Left kidney (tissue), 2 donors: Measurements from ENCODE around the gene ECM1. TPM values are rescaled to one million over a fixed set of nuclear protein-coding genes. Genes with fewer than 3 reads are reported as not detected.

Source experiments
- DNase-seq: peaks from one replicate; pipeline ENCODE4 v3.0.0-alpha.2; 2013
- polyA plus RNA-seq: library from polyadenylated mRNA; unstranded; fragments of 120-200 nt; gene quantifications from one replicate; pipeline ENCODE4 v1.2.1, GENCODE V29; 2013; ENCODE audit not compliant: insufficient read length

The ECM1 gene
- polyA plus RNA-seq, 1 donor: 11.9 TPM

- DNase-seq: no peak
Observed at GRCh38 chr1:150543500-150544143, 35.7 kb downstream of the ECM1 start.

GRCh38 chr1:150544204-150544603, 36.3 kb downstream of the ECM1 start:
- DNase-seq: no peak

GRCh38 chr1:150545486-150546032, 37.6 kb downstream of the ECM1 start:
- no peak for DNase-seq

GRCh38 chr1:150546294-150546937, 38.5 kb downstream of the ECM1 start:
- no peak for DNase-seq

GRCh38 chr1:150548324-150548631, 40.4 kb downstream of the ECM1 start:
- DNase-seq: no peak

- DNase-seq: peak; percentile 50
Observed at GRCh38 chr1:150548632-150549495, 41.0 kb downstream of the ECM1 start, which contains the start of gene ADAMTSL4. Gene ADAMTSL4, plus strand, starts transcription at chr1:150549408. Its CDS starts 2,881 bp downstream, at chr1:150552289.

- DNase-seq: no peak
Observed at GRCh38 chr1:150549496-150550221, 41.8 kb downstream of the ECM1 start.

- DNase-seq: no peak
Observed at GRCh38 chr1:150550222-150551050, 42.5 kb downstream of the ECM1 start.

- no peak for DNase-seq
Observed at GRCh38 chr1:150551051-150551783, 43.3 kb downstream of the ECM1 start.

GRCh38 chr1:150551784-150552127, 43.8 kb downstream of the ECM1 start:
- DNase-seq: no peak

GRCh38 chr1:150552128-150552910, 44.4 kb downstream of the ECM1 start:
- peak; percentile 54 for DNase-seq

- no peak for DNase-seq
Observed at GRCh38 chr1:150552911-150553289, 45.0 kb downstream of the ECM1 start.

GRCh38 chr1:150553392-150554085, 45.6 kb downstream of the ECM1 start:
- DNase-seq: no peak

- no peak for DNase-seq
Observed at GRCh38 chr1:150554086-150554452, 46.2 kb downstream of the ECM1 start.

- no peak for DNase-seq
Observed at GRCh38 chr1:150555198-150555970, 47.5 kb downstream of the ECM1 start.

GRCh38 chr1:150555971-150556865, 48.3 kb downstream of the ECM1 start:
- DNase-seq: no peak

GRCh38 chr1:150557065-150557600, 49.2 kb downstream of the ECM1 start:
- no peak for DNase-seq
